Measurements from ENCODE around the gene PLN. TPM values are rescaled to one million over a fixed set of nuclear protein-coding genes. Genes with fewer than 3 reads are reported as not detected.

The PLN gene
- polyA plus RNA-seq, 1 of the 3 experiments (the other 2 are of a cell fraction), result not detected

GRCh38 chr6:118606858-118607257 lies 58.8 kb downstream of the PLN start:
- Histone ChIP-seq H3K9me3 (peaks cover 5% of the 10 kb centered on the region; the same call in 1 of the 2 replicates), H3K79me2 (ENCODE audit: insufficient read depth) (peaks cover 43% of the 10 kb centered on the region), H3K9me2 (no peaks in the 10 kb centered on the region), H3K27me3 (ENCODE audit: insufficient read depth) (no peaks in the 10 kb centered on the region), H3K4me2 (no peak overlapping the region), H2AFZ (ENCODE audit: low read depth) (no peak overlapping the region), H3K4me3 (ENCODE audit: low read depth in 2 of 2, low read length in 1 of 2) (no peak overlapping the region), H4K20me1 (ENCODE audit: insufficient read depth) (no peaks in the 10 kb centered on the region; the same call in 1 of the 2 replicates), H3F3A (replicated peaks; ENCODE audit: insufficient read depth) (no peaks in the 10 kb centered on the region), H3K36me3 (replicated peaks in 1 of 2; ENCODE audit: control insufficient read depth in 1 of 2, insufficient read depth in 2 of 2, low read length in 1 of 2) (peaks cover 0 to 4% of the 10 kb centered on the region in 2 experiments), H3K9ac (no peak overlapping the region), H3K4me1 (ENCODE audit: control insufficient read depth in 1 of 2, insufficient read depth in 2 of 2, low read depth in 1 of 2, low read length in 1 of 2) (no peaks in the 10 kb centered on the region), H3K27ac (ENCODE audit: low read depth in 2 of 2, low read length in 1 of 2) (no peak overlapping the region)
- POLR2A ChIA-PET, result no interaction called here
- TF ChIP-seq MAX (IDR thresholded peaks at IDR 0.05; ENCODE audit: low read depth) (no peak), RFX5 (IDR thresholded peaks at IDR 0.05; ENCODE audit: low read length) (no peak), EZH2phosphoT487 (IDR thresholded peaks at IDR 0.05; ENCODE audit: borderline replicate concordance, low read depth) (no peak), RAD21 (IDR thresholded peaks at IDR 0.05; ENCODE audit: low read length) (no peak), REST (IDR thresholded peaks at IDR 0.05; ENCODE audit: low read depth, low read length) (no peak), SIN3A (IDR thresholded peaks at IDR 0.05; ENCODE audit: borderline replicate concordance, low read depth, low read length) (no peak), CTCF (IDR thresholded peaks at IDR 0.05) (no peak), NRF1 (IDR thresholded peaks at IDR 0.05; ENCODE audit: low read depth, low read length) (no peak), TEAD4 (IDR thresholded peaks at IDR 0.05; ENCODE audit: borderline replicate concordance, insufficient read depth) (no peak), ZBTB33 (IDR thresholded peaks at IDR 0.05; ENCODE audit: borderline replicate concordance, low read depth) (no peak), NFIC (IDR thresholded peaks at IDR 0.05; ENCODE audit: borderline replicate concordance) (no peak), USF2 (IDR thresholded peaks at IDR 0.05; ENCODE audit: borderline replicate concordance, low read depth, low read length) (no peak), FOSL2 (IDR thresholded peaks at IDR 0.05; ENCODE audit: borderline replicate concordance, low read depth) (no peak)
- no peak for DNase-seq
- CTCF ChIA-PET, result interaction anchor here (0.7 to 0.9 kb wide), 2 partner anchors 75 to 324 kb away, joined by 3 read pairs; no protein-coding TSS in a partner anchor
- WGBS (ENCODE audit: low lambda C conversion rate), result 83% methylated on average over 5 of the region's 5 CpGs

Other genes with a start within 250 kb of the PLN start
- gene CEP85L, start 103.3 kb downstream of the PLN start, polyA plus RNA-seq (2012; rRNA removed), result 1.1 and 1.3 TPM in 2 replicates

All from SK-N-SH (cell line).